ENCODE measurements around the gene ZNF536. TPM values are rescaled to one million over a fixed set of nuclear protein-coding genes. Genes with fewer than 3 reads are reported as not detected.

The ZNF536 gene
- polyA plus RNA-seq, 1 donor (not counting 4 experiments of a cell fraction or from before 2014, with no cell fraction given), result not detected

- Histone ChIP-seq H3K27ac (ENCODE audit: control insufficient read depth, insufficient read depth, low read length) (no peak overlapping the region), H3K4me1 (ENCODE audit: control insufficient read depth, extremely low read depth, insufficient read depth, low read length) (no peaks in the 10 kb centered on the region), H4K20me1 (ENCODE audit: control insufficient read depth, extremely low read depth, insufficient read depth, low read length) (no peaks in the 10 kb centered on the region), H3K4me2 (ENCODE audit: control insufficient read depth, extremely low read depth, insufficient read depth, low read depth, low read length) (no peak overlapping the region), H3K79me2 (ENCODE audit: control insufficient read depth, insufficient read depth, low read length) (no peaks in the 10 kb centered on the region), H3K9me3 (ENCODE audit: control insufficient read depth, low read depth, low read length) (no peaks in the 10 kb centered on the region), H3K9me1 (ENCODE audit: control insufficient read depth, extremely low read depth, insufficient read depth, low read length) (no peaks in the 10 kb centered on the region), H3K36me3 (ENCODE audit: control insufficient read depth in 2 of 2, extremely low read depth in 1 of 2, insufficient read depth in 2 of 2, low read length in 2 of 2) (no peaks in the 10 kb centered on the region), H2AFZ (ENCODE audit: control insufficient read depth, low read length) (no peak overlapping the region), H3K27me3 (ENCODE audit: control insufficient read depth, extremely low read depth, insufficient read depth, low read length) (no peaks in the 10 kb centered on the region), H3K9ac (ENCODE audit: control insufficient read depth, extremely low read depth, insufficient read depth, low read length) (no peak overlapping the region), H3K4me3 (ENCODE audit: control insufficient read depth in 2 of 3, extremely low read depth in 1 of 3, insufficient read depth in 2 of 3, low read depth in 1 of 3, low read length in 3 of 3) (no peak overlapping the region)
- DNase-seq (ENCODE audit: low read depth, low spot score) (no peak), FAIRE-seq (no peak)
- dilution Hi-C loops (cut with MboI; ENCODE audit: extremely low pct_ligation_motif_present, low sequenced_read_pairs), result no loop called here
- TF ChIP-seq CTCF (optimal IDR thresholded peaks at IDR 0.05 in 1 of 3, IDR thresholded peaks at IDR 0.05 in 1 of 3, conservative IDR thresholded peaks at IDR 0.05 in 1 of 3; ENCODE audit: extremely low read depth in 1 of 3, insufficient read depth in 2 of 3, low read length in 3 of 3), result no peak
- TF ChIP-seq EZH2 (IDR thresholded peaks at IDR 0.05; ENCODE audit: low read length), result no peak
Measured at GRCh38 chr19:30367421-30367820, 4.8 kb upstream of the ZNF536 start.

GRCh38 chr19:30369833-30370232 is 2.4 kb upstream of the ZNF536 start:
- no peak overlapping the region for H2AFZ ChIP-seq (ENCODE audit: control insufficient read depth, low read length)
- H3K79me2 ChIP-seq (ENCODE audit: control insufficient read depth, insufficient read depth, low read length), result no peaks in the 10 kb centered on the region
- H3K27ac ChIP-seq (ENCODE audit: control insufficient read depth, insufficient read depth, low read length), result no peak overlapping the region
- no peak overlapping the region for H3K4me3 ChIP-seq (ENCODE audit: control insufficient read depth in 2 of 3, extremely low read depth in 1 of 3, insufficient read depth in 2 of 3, low read depth in 1 of 3, low read length in 3 of 3)
- no peaks in the 10 kb centered on the region for H3K36me3 ChIP-seq (ENCODE audit: control insufficient read depth in 2 of 2, extremely low read depth in 1 of 2, insufficient read depth in 2 of 2, low read length in 2 of 2)
- peaks cover 13% of the 10 kb centered on the region for H3K27me3 ChIP-seq (ENCODE audit: control insufficient read depth, extremely low read depth, insufficient read depth, low read length)
- no peaks in the 10 kb centered on the region for H3K4me1 ChIP-seq (ENCODE audit: control insufficient read depth, extremely low read depth, insufficient read depth, low read length)
- no peaks in the 10 kb centered on the region for H3K9me3 ChIP-seq (ENCODE audit: control insufficient read depth, low read depth, low read length)
- no peak overlapping the region for H3K4me2 ChIP-seq (ENCODE audit: control insufficient read depth, extremely low read depth, insufficient read depth, low read depth, low read length)
- H3K9ac ChIP-seq (ENCODE audit: control insufficient read depth, extremely low read depth, insufficient read depth, low read length), result no peak overlapping the region
- no peaks in the 10 kb centered on the region for H3K9me1 ChIP-seq (ENCODE audit: control insufficient read depth, extremely low read depth, insufficient read depth, low read length)
- no peaks in the 10 kb centered on the region for H4K20me1 ChIP-seq (ENCODE audit: control insufficient read depth, extremely low read depth, insufficient read depth, low read length)
- no peak for TF ChIP-seq CTCF (optimal IDR thresholded peaks at IDR 0.05 in 1 of 3, IDR thresholded peaks at IDR 0.05 in 1 of 3, conservative IDR thresholded peaks at IDR 0.05 in 1 of 3; ENCODE audit: extremely low read depth in 1 of 3, insufficient read depth in 2 of 3, low read length in 3 of 3)
- TF ChIP-seq EZH2 (IDR thresholded peaks at IDR 0.05; ENCODE audit: low read length), result no peak
- DNase-seq (ENCODE audit: low read depth, low spot score), result no peak
- no peak for FAIRE-seq
- dilution Hi-C loops (cut with MboI; ENCODE audit: extremely low pct_ligation_motif_present, low sequenced_read_pairs), result no loop called here

All from keratinocyte (primary cell).